ENCODE measurements around the gene RAB23. TPM values are rescaled to one million over a fixed set of nuclear protein-coding genes. Genes with fewer than 3 reads are reported as not detected.

Gene RAB23
- polyA plus RNA-seq, 3 donors: 0.16 to 0.46 (median 0.25) TPM

DNA sequence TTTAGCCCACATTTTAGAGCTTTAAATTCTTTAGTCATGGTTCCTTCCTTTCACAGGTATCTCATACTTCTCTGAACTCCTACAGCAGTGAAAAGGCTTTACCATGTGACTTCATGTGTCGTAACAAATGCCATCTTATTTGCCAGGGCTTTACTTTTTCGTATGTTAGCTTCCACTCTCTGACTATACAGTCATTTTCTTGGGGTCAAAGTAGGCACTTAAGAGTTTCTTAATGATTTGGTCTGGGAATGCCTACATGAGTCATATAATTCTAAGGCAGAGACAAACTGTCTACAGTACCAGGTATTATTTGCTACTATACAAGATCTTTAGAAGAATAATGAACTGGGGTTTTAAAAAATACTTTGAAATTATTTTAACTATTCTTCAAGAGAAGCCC lies 15.0 kb downstream of the RAB23 start:
- no peaks in the 10 kb centered on the region for H3K4me1 Mint-ChIP-seq
- no peaks in the 10 kb centered on the region for H3K27me3 ChIP-seq (ENCODE audit: control insufficient read depth in 2 of 2, insufficient read depth in 2 of 2, low read length in 2 of 2)
- no peaks in the 10 kb centered on the region for H3K79me2 ChIP-seq (ENCODE audit: insufficient read depth, low read length)
- H3K9me3 ChIP-seq (replicated peaks in 1 of 2; ENCODE audit: control insufficient read depth in 1 of 2, insufficient read depth in 1 of 2, low read length in 2 of 2): no peaks in the 10 kb centered on the region
- H3K27me3 Mint-ChIP-seq (ENCODE audit: low read depth in 3 of 3): peaks cover 0 to 2% (median 0%) of the 10 kb centered on the region in 3 donors
- DNase-seq: no peak
- H3K4me3 Mint-ChIP-seq: no peak overlapping the region
- no peak overlapping the region for H3K27ac ChIP-seq (ENCODE audit: low read depth in 1 of 2, low read length in 2 of 2)
- H3K4me3 ChIP-seq (replicated peaks in 1 of 3; ENCODE audit: low read depth in 2 of 3, low read length in 3 of 3): no peak overlapping the region
- H3K4me2 ChIP-seq (replicated peaks; ENCODE audit: extremely low read depth, low read length, poor library complexity, severe bottlenecking): no peak overlapping the region
- intact Hi-C loops (cut with micrococcal nuclease): no loop called here
- H3K4me1 ChIP-seq (ENCODE audit: control insufficient read depth in 1 of 2, insufficient read depth in 2 of 2, low read length in 2 of 2): no peaks in the 10 kb centered on the region
- no peak overlapping the region for H3K9ac ChIP-seq (ENCODE audit: insufficient read depth, low read length, poor library complexity, severe bottlenecking)
- H3K9me3 Mint-ChIP-seq: no peaks in the 10 kb centered on the region
- H3K27ac Mint-ChIP-seq: no peak overlapping the region
- H3K36me3 Mint-ChIP-seq: no peaks in the 10 kb centered on the region
- no peak overlapping the region for H2AFZ ChIP-seq (ENCODE audit: insufficient read depth, low read depth, low read length, poor library complexity, severe bottlenecking)
- no peaks in the 10 kb centered on the region for H4K20me1 ChIP-seq (ENCODE audit: insufficient read depth, low read length)
- H3K36me3 ChIP-seq (replicated peaks in 1 of 2; ENCODE audit: control insufficient read depth in 1 of 2, insufficient read depth in 2 of 2, low read length in 2 of 2): no peaks in the 10 kb centered on the region
- TF ChIP-seq, protein P1, sequence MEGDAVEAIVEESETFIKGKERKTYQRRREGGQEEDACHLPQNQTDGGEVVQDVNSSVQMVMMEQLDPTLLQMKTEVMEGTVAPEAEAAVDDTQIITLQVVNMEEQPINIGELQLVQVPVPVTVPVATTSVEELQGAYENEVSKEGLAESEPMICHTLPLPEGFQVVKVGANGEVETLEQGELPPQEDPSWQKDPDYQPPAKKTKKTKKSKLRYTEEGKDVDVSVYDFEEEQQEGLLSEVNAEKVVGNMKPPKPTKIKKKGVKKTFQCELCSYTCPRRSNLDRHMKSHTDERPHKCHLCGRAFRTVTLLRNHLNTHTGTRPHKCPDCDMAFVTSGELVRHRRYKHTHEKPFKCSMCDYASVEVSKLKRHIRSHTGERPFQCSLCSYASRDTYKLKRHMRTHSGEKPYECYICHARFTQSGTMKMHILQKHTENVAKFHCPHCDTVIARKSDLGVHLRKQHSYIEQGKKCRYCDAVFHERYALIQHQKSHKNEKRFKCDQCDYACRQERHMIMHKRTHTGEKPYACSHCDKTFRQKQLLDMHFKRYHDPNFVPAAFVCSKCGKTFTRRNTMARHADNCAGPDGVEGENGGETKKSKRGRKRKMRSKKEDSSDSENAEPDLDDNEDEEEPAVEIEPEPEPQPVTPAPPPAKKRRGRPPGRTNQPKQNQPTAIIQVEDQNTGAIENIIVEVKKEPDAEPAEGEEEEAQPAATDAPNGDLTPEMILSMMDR (IDR thresholded peaks at IDR 0.05): no peak
- no CpG with 5 or more reads among the region's 2 CpGs for WGBS (ENCODE audit: insufficient coverage)

DNA sequence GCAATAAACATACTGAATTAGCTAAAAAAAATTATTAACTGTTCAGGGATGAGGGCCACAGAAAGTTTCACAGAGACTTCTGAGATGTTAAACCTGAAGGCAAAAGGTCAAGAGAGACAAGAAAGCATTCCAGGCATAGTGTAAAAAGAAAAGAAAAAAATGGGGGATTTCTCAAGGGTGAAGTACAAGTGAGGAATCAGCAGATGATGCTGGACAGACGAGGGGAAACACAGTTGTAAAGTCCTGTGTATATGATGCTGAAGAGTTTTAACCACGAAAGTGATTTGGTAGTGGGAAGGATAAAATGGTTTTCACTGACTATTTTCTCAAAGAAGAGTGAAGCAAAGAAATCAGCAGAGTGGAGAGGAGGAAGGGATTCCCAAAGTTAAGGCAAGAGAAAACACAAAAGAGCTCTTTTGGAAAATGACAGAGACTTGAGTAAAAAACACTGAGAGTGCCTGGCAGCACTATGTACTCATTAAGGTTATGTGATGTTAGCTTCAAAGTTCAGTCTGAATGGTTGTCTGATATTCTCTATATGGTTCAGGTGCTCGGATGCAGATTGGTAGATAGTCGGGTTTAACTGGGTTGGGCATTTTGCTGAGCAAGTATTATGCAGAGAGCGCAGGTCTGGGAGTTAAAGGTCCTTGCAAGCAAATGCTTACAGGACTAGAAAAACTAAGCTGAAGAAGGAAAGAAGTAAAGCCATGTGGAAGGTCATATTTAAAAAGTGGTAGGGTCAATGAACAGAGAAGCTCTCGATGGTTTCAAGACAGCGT lies 16.4 kb downstream of the RAB23 start:
- no peaks in the 10 kb centered on the region for H3K9me3 ChIP-seq (replicated peaks in 1 of 2; ENCODE audit: control insufficient read depth in 1 of 2, insufficient read depth in 1 of 2, low read length in 2 of 2)
- no peaks in the 10 kb centered on the region for H3K4me1 Mint-ChIP-seq
- H3K4me1 ChIP-seq (ENCODE audit: control insufficient read depth in 1 of 2, insufficient read depth in 2 of 2, low read length in 2 of 2): no peaks in the 10 kb centered on the region
- H3K27me3 Mint-ChIP-seq (ENCODE audit: low read depth in 3 of 3): peaks cover 0 to 2% (median 0%) of the 10 kb centered on the region in 3 donors
- TF ChIP-seq, protein P1 (IDR thresholded peaks at IDR 0.05): no peak
- no peak overlapping the region for H3K4me2 ChIP-seq (replicated peaks; ENCODE audit: extremely low read depth, low read length, poor library complexity, severe bottlenecking)
- H3K4me3 Mint-ChIP-seq: no peak overlapping the region
- H2AFZ ChIP-seq (ENCODE audit: insufficient read depth, low read depth, low read length, poor library complexity, severe bottlenecking): no peak overlapping the region
- no peaks in the 10 kb centered on the region for H3K36me3 ChIP-seq (replicated peaks in 1 of 2; ENCODE audit: control insufficient read depth in 1 of 2, insufficient read depth in 2 of 2, low read length in 2 of 2)
- H4K20me1 ChIP-seq (ENCODE audit: insufficient read depth, low read length): no peaks in the 10 kb centered on the region
- H3K4me3 ChIP-seq (replicated peaks in 1 of 3; ENCODE audit: low read depth in 2 of 3, low read length in 3 of 3): no peak overlapping the region
- H3K9ac ChIP-seq (ENCODE audit: insufficient read depth, low read length, poor library complexity, severe bottlenecking): no peak overlapping the region
- H3K36me3 Mint-ChIP-seq: no peaks in the 10 kb centered on the region
- H3K27ac Mint-ChIP-seq: no peak overlapping the region
- no peak overlapping the region for H3K27ac ChIP-seq (ENCODE audit: low read depth in 1 of 2, low read length in 2 of 2)
- H3K9me3 Mint-ChIP-seq: no peaks in the 10 kb centered on the region
- intact Hi-C loops (cut with micrococcal nuclease): no loop called here
- H3K27me3 ChIP-seq (ENCODE audit: control insufficient read depth in 2 of 2, insufficient read depth in 2 of 2, low read length in 2 of 2): no peaks in the 10 kb centered on the region
- 97% methylated on average over 6 of the region's 7 CpGs for WGBS (ENCODE audit: insufficient coverage)
- H3K79me2 ChIP-seq (ENCODE audit: insufficient read depth, low read length): no peaks in the 10 kb centered on the region
- DNase-seq: no peak

All from CD14-positive monocyte (primary cell).